GM18508 (cell line): ENCODE results near the gene DAPK3.
"Not testable (repeated sequence)": the region's sequence is repeated elsewhere in the genome, so short reads cannot be mapped to it uniquely, and the experiment has no call there.

Experiments used
- ATAC-seq: cut with Tn5 transposase; IDR thresholded peaks from one replicate; pipeline ENCODE4 v1.9.1; 2021; ENCODE audit warnings: moderate number of reproducible peaks; ENCODE audit not compliant: insufficient read depth, unreplicated experiment

DAPK3 gene

DNA sequence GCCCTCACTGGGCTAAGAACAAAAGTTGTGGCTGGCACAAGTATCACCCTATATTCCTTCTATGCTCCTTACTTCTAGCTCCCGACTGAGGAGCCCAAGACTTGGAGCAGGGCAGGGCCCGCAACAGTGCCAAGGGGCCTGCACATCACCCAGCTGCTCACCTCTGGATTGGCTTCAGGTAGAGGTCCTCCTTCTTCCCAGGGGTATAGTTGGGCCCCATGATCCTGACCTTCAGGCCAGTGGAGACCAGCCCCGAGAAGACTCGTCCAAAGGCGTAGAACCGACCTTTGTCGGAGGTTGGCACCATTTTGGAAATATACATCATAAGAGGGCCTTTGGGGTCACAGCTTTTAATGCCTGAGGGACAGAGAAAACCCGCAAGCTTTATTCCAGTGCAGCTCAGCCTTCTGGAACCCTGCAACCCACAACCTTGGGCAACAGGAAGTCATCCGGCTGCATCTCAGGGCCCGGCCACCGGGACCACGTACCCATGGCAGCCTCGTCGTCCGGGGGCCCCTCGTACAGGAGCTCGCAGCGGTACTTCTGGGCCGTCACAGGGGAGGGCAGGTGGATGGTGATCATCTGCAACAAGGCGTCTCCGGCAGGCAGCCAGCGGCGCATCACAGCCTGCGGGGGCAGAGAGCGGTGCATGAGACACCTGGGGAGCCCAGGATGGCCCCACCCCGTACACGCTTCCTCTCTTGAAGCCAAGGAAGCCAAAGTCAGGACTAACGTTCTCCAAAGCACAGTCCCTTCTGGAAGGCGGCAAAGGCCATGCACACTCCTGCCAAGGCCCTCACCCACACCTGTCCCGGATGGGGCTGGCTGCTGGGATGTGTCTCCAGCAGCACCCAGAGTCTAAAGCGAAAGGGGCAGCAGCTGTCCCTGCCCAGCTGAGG, 9.7 kb upstream of the DAPK3 start:
- no peak for ATAC-seq

DNA sequence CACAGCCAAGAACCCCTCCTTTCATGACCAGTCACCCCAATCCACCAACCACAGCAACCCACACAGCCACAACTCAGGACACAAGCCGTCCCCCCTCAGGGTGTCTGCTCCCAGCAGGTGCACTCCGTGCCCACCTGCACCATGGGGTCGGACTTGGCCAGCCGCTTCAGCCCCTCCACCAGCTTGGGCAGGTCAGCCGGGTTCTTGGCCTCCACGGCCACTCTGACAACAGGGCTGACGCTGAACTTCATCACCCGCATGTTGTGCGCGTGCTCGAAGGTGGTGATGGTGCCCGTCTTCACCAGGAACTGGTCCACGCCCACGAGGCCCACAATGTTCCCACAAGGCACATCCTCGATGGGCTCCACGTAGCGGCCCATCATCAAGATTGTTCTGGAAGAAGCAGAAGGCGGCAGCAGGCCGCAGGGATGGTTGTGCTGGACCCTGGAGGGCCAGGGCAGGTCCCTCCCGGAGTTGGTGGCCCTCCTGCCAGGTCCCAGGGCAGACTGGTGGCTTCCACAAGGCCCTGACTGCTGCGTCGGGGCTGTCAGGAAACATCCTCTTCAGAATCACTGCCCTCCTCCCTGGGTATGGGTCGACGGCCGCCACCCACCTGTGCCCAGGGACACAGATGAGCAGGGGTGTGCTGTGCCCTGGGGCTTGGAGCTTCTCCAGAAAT, 8.9 kb upstream of the DAPK3 start:
- ATAC-seq: no peak

GRCh38 chr19:3979289-3979673, 8.4 kb upstream of the DAPK3 start:
- ATAC-seq: no peak

GRCh38 chr19:3978145-3978544, 7.2 kb upstream of the DAPK3 start:
- no peak for ATAC-seq

DNA sequence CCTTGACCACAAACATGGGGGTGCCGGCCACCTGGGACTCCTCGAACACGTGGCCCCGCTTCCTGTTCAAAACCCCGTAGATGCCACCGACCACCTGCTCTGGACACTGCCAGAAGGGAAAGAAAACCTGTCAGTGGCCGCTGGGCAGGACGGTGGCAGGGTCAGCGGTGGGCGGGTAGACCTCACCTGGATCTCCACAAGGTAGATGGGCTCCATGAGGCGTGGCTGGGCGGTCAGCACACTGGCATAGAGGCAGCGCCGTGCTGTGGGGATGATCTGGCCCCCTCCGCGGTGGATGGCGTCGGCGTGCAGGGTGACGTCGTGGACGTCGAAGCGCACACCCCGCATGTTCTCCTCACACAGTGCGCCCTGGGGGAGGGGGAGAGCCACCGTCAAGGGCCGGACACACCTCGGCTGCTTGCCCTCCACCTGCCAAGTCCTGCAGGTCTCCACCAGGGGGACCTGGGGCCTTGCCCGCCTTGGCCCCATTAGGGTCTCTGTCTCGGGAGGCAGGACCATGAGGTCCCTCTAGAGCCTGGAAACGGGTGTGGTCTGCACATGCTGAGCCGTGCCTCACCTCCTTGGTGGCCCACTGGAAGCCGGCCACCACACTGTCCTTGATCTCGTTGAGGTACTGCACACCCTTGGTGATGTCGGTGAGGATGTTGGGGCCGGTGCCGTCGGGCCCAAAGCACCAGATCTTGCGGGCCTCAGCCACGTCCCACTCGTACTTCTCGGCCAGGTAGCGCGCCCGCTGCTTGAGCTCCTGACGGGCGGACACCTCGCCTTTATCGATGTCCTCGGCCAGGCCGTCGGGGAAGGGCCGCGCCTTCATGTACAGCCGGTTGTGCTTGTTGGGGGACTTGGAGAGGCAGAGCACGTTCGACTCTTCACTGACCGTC, 6.6 kb upstream of the DAPK3 start:
- ATAC-seq: no peak

DNA sequence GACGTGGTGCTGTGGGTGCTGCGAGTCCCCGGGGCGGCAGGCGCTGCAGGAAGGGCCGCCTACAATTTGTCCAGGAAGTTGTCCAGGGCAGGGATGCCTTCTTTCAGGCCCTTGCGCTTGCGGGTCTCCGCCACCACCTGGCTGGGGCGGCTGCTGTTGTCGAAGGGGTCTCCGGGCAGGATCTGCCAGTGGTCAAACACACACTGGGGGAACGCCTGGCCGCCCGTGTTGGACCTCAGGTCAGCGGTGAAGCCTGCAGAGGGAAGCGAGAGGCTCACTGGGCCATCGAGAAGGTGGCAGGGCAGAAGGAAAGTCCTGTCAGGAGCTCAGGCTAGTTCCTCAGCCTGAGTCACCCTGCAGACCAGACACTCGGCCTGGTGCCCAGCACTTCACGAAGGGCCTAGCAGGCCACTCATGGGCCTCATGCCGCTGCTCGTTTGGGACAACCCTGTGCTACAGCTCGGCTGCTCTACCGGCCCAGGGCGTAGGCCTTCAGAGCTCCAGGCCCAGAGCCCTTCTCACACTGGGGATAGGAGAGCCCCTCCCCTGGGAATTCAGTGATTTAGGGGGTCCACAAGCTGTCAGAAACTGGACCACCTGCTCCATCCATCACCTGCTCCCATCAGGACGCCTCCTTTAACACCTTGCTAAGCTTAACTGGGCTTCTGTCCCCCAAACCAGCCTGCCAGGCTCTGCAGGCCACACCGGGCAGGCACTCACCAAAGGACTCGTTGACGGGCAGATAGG, 5.8 kb upstream of the DAPK3 start:
- no peak for ATAC-seq

GRCh38 chr19:3975637-3976087, 4.8 kb upstream of the DAPK3 start:
- no peak for ATAC-seq

DNA sequence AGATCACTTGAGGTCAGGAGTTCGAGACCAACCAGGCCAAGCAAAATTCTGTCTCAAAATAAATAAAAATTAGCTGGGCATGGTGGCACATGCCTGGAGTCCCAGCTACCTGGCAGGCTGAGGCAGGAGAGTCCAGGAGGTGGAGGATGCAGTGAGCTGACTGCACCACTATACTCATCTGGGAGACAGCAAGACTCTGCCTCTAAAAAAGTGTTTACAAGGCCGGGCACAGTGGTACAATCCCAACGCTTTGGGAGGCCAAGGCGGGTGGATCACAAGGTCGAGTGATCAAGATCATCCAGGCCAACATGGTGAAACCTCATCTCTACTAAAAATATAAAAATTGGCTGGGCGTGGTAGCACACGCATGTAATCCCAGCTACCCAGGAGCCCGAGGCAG, 4.2 kb upstream of the DAPK3 start:
- ATAC-seq: no peak

- ATAC-seq: no peak
Measured at GRCh38 chr19:3970313-3970807, 539 bp downstream of the DAPK3 start.

DNA sequence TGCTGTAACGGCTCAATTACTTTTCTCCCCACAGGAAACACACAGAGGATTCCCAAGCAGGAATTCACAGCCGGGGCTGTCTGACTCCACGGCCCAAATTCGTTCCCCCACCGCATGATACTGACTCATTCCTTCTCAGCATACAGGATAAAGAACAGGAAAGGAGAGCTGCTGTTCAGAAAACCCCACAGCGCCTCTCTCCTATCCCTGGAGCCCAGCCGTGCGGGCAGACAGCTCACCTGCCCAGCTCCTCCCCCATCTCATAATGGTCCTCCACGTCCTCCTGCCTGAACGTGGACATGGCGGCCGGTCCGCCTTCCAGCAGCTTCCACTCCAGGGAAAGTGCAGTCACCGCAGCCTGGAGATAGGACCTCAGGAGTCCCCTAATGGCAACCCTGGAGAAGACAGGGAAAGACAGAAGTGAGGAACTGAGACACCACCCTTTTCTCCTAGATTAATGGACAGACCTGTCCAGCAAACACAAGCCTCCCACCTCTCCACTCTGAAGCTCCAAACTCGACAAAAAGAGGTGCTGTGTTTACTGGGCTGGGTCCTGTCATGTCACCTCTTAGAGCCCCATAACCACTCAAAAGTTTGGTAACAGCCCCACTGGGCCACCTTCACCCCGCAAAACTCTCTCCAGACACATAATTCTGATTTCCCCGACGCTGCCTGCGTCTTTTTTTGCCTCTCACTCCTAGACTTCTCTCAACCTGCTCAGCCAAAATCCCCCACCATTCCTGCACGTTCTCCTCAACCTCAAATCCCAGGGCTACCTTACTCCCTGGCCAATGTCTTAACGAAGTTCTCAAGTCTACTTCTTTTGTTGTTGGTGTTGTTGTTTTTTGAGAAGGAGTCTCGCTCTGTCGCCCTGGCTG, 1.2 kb downstream of the DAPK3 start:
- ATAC-seq: no peak

- no peak for ATAC-seq
Measured at GRCh38 chr19:3968556-3969434, 2.1 kb downstream of the DAPK3 start.

DNA sequence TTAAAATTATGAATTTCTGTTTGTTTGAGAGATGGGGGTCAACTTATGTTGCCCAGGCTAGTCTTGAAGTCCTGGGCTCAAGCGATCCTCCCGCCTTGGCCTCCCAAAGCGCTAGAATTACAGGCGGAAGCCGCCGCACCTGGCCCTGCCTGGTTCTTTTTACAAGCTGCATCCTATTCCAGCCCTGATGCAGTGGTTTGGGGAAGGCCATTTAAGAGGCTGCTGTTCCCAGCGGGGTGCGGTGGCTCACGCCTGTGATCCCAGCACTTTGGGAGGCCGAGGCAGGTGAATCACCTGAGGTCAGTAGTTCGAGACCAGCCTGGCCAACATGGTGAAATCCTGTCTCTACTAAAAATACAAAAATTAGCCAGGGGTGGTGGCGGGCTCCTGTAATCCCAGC, 2.9 kb downstream of the DAPK3 start:
- not testable (repeated sequence) for ATAC-seq

- no peak for ATAC-seq
Measured at GRCh38 chr19:3966051-3967017, 4.6 kb downstream of the DAPK3 start.

DNA sequence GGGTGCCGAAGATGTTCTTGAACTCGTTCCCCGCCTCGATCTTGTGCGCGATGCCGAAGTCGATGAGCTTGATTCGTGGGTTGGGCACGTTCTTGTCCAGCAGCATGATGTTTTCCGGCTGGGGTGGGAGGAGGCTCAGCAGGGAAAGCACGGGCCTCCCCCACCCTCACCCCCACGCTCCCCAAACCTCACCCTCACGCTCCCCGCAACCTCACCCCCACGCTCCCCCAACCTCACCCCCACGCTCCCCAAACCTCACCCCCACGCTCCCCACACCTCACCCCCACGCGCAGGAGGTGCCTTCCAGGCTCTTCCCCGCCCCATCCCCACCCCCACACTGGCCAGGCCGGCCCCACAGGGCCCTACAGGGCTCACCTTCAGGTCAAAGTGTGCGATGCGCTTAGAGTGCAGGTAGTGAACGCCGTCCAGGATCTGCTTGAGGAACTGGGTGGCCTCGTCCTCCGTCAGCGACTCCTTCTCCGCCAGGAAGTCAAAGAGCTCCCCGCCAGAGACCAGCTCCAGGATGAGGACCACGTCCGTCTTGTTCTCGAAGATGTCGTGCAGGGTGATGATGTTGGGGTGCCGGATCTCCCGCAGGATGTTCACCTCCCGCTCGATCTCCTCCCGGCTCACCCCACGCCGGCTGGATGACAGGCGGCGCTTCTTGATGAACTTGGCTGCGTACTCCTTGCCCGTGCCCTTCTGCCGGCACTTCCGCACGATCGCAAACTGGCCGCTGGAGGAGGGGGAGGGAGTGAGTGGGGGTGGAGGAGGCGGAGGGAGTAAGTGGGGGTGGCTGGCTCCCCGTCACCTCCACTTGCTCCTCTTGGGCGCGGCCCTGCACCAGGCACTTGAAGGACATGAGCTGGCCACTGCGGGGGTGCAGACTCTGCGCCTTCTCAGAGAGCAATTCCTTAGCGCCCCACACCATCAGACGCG, 6.4 kb downstream of the DAPK3 start:
- ATAC-seq: no peak

- ATAC-seq: no peak
Measured at GRCh38 chr19:3963458-3964255, 7.2 kb downstream of the DAPK3 start.
